Breast epithelium (tissue), 3 donors: ENCODE data around the gene MAMDC4.

Experiments
- POLR2A ChIP-seq: fragments of 450-650 bp; IDR thresholded peaks from one replicate; pipeline ENCODE4 v1.6.1; 2016; ENCODE audit warnings: antibody characterized with exemption, mild to moderate bottlenecking, moderate library complexity
- POLR2AphosphoS5 ChIP-seq, 3 donors: sonication (generic); formaldehyde crosslinking; IDR thresholded peaks; one replicate each; pipeline ENCODE4 v1.6.1; 2017; ENCODE audit warnings: antibody characterized with exemption in 3 of 3
- TF ChIP-seq, protein P1 (sequence below), 3 donors: fragments of 450-650 bp; IDR thresholded peaks; one replicate each; pipeline ENCODE4 v1.5.1; 2016 to 2017; ENCODE audit warnings: antibody characterized with exemption in 3 of 3, mild to moderate bottlenecking in 3 of 3, moderate library complexity in 3 of 3

GRCh38 chr9:136898483-136899100 is 46.4 kb downstream of the MAMDC4 start:
- TF ChIP-seq POLR2A, result no peak
- TF ChIP-seq, protein P1, sequence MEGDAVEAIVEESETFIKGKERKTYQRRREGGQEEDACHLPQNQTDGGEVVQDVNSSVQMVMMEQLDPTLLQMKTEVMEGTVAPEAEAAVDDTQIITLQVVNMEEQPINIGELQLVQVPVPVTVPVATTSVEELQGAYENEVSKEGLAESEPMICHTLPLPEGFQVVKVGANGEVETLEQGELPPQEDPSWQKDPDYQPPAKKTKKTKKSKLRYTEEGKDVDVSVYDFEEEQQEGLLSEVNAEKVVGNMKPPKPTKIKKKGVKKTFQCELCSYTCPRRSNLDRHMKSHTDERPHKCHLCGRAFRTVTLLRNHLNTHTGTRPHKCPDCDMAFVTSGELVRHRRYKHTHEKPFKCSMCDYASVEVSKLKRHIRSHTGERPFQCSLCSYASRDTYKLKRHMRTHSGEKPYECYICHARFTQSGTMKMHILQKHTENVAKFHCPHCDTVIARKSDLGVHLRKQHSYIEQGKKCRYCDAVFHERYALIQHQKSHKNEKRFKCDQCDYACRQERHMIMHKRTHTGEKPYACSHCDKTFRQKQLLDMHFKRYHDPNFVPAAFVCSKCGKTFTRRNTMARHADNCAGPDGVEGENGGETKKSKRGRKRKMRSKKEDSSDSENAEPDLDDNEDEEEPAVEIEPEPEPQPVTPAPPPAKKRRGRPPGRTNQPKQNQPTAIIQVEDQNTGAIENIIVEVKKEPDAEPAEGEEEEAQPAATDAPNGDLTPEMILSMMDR (IDR thresholded peaks at IDR 0.05), result no peak
- TF ChIP-seq POLR2AphosphoS5 (IDR thresholded peaks at IDR 0.05), result no peak
